Uterus (tissue), 2 donors: ENCODE measurements around the gene FBXW2.

Experiments
- CTCF ChIP-seq, 4 experiments: fragments of 200-600 bp in 2 of 4; fragments of 450-650 bp in 2 of 4; sonication (generic) in 2 of 4; IDR thresholded peaks; one replicate each; pipeline ENCODE4 v1.5.1; 2016 to 2019; ENCODE audit warnings: antibody characterized with exemption in 4 of 4, mild to moderate bottlenecking in 2 of 4, moderate library complexity in 1 of 4
- POLR2A ChIP-seq, 2 donors: fragments of 450-650 bp; IDR thresholded peaks; one replicate each; pipeline ENCODE4 v1.6.1; 2016; ENCODE audit warnings: antibody characterized with exemption in 2 of 2, mild to moderate bottlenecking in 1 of 2, moderate library complexity in 1 of 2

GRCh38 chr9:120774719-120775118, 18.5 kb downstream of the FBXW2 start:
- no peak for TF ChIP-seq CTCF (IDR thresholded peaks at IDR 0.05)
- TF ChIP-seq POLR2A (IDR thresholded peaks at IDR 0.05) = no peak
